OCI-LY7 (cell line): Measurements from ENCODE around the gene PLSCR5.

ENCODE experiments used
- EZH2phosphoT487 ChIP-seq: fragments of 200-600 bp; sonication (generic); IDR thresholded peaks from 2 replicates; pipeline ENCODE4 v1.6.1; 2018; ENCODE audit warnings: low read depth, borderline replicate concordance, mild to moderate bottlenecking, mixed run types, antibody characterized with exemption, low read length, moderate library complexity, mixed read lengths
- TF ChIP-seq, protein P1 (sequence below): fragments of 200-600 bp; sonication (generic); conservative IDR thresholded peaks from 2 replicates; pipeline ENCODE4 v1.5.1; 2014; ENCODE audit warnings: mild to moderate bottlenecking, antibody characterized with exemption, low read length, moderate library complexity, mixed read lengths

GRCh38 chr3:146581951-146582467 lies 23.1 kb downstream of the PLSCR5 start:
- TF ChIP-seq, protein P1, sequence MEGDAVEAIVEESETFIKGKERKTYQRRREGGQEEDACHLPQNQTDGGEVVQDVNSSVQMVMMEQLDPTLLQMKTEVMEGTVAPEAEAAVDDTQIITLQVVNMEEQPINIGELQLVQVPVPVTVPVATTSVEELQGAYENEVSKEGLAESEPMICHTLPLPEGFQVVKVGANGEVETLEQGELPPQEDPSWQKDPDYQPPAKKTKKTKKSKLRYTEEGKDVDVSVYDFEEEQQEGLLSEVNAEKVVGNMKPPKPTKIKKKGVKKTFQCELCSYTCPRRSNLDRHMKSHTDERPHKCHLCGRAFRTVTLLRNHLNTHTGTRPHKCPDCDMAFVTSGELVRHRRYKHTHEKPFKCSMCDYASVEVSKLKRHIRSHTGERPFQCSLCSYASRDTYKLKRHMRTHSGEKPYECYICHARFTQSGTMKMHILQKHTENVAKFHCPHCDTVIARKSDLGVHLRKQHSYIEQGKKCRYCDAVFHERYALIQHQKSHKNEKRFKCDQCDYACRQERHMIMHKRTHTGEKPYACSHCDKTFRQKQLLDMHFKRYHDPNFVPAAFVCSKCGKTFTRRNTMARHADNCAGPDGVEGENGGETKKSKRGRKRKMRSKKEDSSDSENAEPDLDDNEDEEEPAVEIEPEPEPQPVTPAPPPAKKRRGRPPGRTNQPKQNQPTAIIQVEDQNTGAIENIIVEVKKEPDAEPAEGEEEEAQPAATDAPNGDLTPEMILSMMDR: no peak
- no peak for TF ChIP-seq EZH2phosphoT487
